CD4-positive, alpha-beta T cell (primary cell): Measurements from ENCODE around the gene GOLGA1. TPM values are rescaled to one million over a fixed set of nuclear protein-coding genes. Genes with fewer than 3 reads are reported as not detected.

Source experiments
- ATAC-seq: fragments of 200-7000 bp; cut with Tn5 transposase; one replicate; pipeline ENCODE4 v1.10.0; 2022; ENCODE audit warnings: mild to moderate bottlenecking; ENCODE audit not compliant: poor library complexity
- CTCF ChIA-PET: fragments of 350-600 bp; sonication (Branson Sonifier 250); formaldehyde crosslinking; loops from one replicate; lab custom pipeline; 2021; ENCODE audit warnings: antibody characterized with exemption, inconsistent platforms; lab: Charles Lee
- POLR2A ChIA-PET: fragments of 350-600 bp; sonication (Branson Sonifier 250); formaldehyde crosslinking; loops from one replicate; lab custom pipeline; 2021; ENCODE audit warnings: antibody characterized with exemption, inconsistent platforms; lab: Charles Lee
- DNase-seq, 14 experiments: peaks; one replicate each; pipeline ENCODE4 v3.0.0-alpha.2; 2013 to 2020; ENCODE audit warnings: mixed read lengths in 2 of 14
- H3K27ac ChIP-seq, 2 donors: one replicate each; pipeline versions ENCODE4 v1.5.1 to v1.7.0; 2013; ENCODE audit warnings: low read length in 2 of 2, low read depth in 1 of 2, mild to moderate bottlenecking in 1 of 2
- H3K27me3 ChIP-seq, 2 experiments: 1 replicate in 1 of 2; 2 replicates in 1 of 2; pipeline versions ENCODE4 v1.6.1 to v1.7.0; 2013; ENCODE audit warnings: low read length in 2 of 2, control low read depth in 1 of 2, mild to moderate bottlenecking in 1 of 2, moderate library complexity in 1 of 2; ENCODE audit not compliant: insufficient read depth in 2 of 2, control insufficient read depth in 1 of 2
- H3K36me3 ChIP-seq: one replicate; pipeline ENCODE4 v1.6.1; 2013; ENCODE audit warnings: low read length, control low read depth; ENCODE audit not compliant: insufficient read depth
- H3K4me1 ChIP-seq: one replicate; pipeline ENCODE4 v1.6.1; 2013; ENCODE audit warnings: low read length, control low read depth; ENCODE audit not compliant: insufficient read depth
- H3K4me3 ChIP-seq: one replicate; pipeline ENCODE4 v1.5.1; 2013; ENCODE audit warnings: mild to moderate bottlenecking, low read length, moderate library complexity
- H3K9me3 ChIP-seq, 2 experiments: 1 replicate in 1 of 2; 2 replicates in 1 of 2; pipeline versions ENCODE4 v1.6.1 to v1.7.0; 2013; ENCODE audit warnings: low read length in 2 of 2, mild to moderate bottlenecking in 2 of 2, control low read depth in 1 of 2, moderate library complexity in 1 of 2; ENCODE audit not compliant: control insufficient read depth in 1 of 2, insufficient read depth in 1 of 2
- H3K27ac Mint-ChIP-seq: one replicate; pipeline ENCODE4 v1.8.0; 2020; ENCODE audit warnings: mixed read lengths
- H3K27me3 Mint-ChIP-seq: one replicate; pipeline ENCODE4 v1.8.0; 2021; ENCODE audit warnings: mixed read lengths
- H3K36me3 Mint-ChIP-seq: one replicate; pipeline ENCODE4 v1.8.0; 2021; ENCODE audit warnings: low read depth, mixed read lengths
- H3K4me1 Mint-ChIP-seq: one replicate; pipeline ENCODE4 v1.8.0; 2021; ENCODE audit warnings: low read depth, mixed read lengths
- H3K4me3 Mint-ChIP-seq: one replicate; pipeline ENCODE4 v1.8.0; 2020; ENCODE audit warnings: mild to moderate bottlenecking, mixed read lengths
- H3K9me3 Mint-ChIP-seq: one replicate; pipeline ENCODE4 v1.8.0; 2020; ENCODE audit warnings: mixed read lengths
- CTCF ChIP-seq: fragments of 200-600 bp; IDR thresholded peaks from one replicate; pipeline ENCODE4 v1.8.0; 2022; ENCODE audit warnings: antibody characterized with exemption, mild to moderate bottlenecking
- intact Hi-C, 2 experiments: fragments of 100-400 bp; cut with DNase I in 1 of 2; cut with micrococcal nuclease in 1 of 2; formaldehyde crosslinking; loops; one replicate each; pipeline versions ENCODE4 v1.15.1 to v1.9.0; 2023 to 2025; cut with DNase I, micrococcal nuclease
- total RNA-seq, 174 experiments: library from RNA in 2 of 174; stranded (reverse) in 2 of 174; gene quantifications; one replicate each; pipeline ENCODE4 v1.2.3 and lab custom pipeline; 2021 to 2026

The GOLGA1 gene
- total RNA-seq, 2 experiments from 2014 or later = 12.9 to 22.2 TPM

DNA sequence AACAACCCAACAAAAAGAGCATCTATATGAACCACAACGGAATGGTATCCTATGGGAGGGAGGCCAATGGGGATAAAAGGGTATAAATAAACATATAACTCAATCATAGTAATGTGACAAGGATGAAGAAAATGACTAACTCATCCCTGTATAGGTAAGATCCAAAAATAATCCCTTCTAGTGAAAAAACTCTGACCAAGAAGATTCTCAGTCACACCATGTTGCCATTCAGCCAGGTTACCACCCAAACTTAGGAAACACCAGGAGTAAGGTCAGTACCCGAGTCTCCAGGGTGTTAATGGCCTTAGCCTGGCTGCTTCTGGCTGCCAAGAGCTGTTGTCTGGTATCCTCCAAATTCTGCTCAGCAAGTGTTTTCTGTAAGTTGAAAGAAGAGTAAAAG is 32.8 kb downstream of the GOLGA1 start:
- no peak overlapping the region for H3K27ac Mint-ChIP-seq

GRCh38 chr9:124906966-124907365 is 33.9 kb downstream of the GOLGA1 start:
- Mint-ChIP-seq H3K27ac (no peak overlapping the region), H3K4me1 (no peaks in the 10 kb centered on the region), H3K36me3 (peaks cover 66% of the 10 kb centered on the region), H3K9me3 (no peaks in the 10 kb centered on the region), H3K27me3 (peaks cover 5% of the 10 kb centered on the region), H3K4me3 (no peak overlapping the region)
- DNase-seq (no peak), ATAC-seq (no peak)
- no peaks in the 10 kb centered on the region for H3K9me3 ChIP-seq
- intact Hi-C loops = no loop called here
- no peak overlapping the region for H3K4me3 ChIP-seq
- TF ChIP-seq CTCF = no peak
- H3K4me1 ChIP-seq = no peaks in the 10 kb centered on the region
- CTCF ChIA-PET = no interaction called here
- no peaks in the 10 kb centered on the region for H3K27me3 ChIP-seq
- H3K27ac ChIP-seq = no peak overlapping the region
- H3K36me3 ChIP-seq = peaks cover 37% of the 10 kb centered on the region
- POLR2A ChIA-PET = no interaction called here

More for the DNA sequence above, 32.8 kb downstream of the GOLGA1 start:
- POLR2A ChIA-PET = no interaction called here
- TF ChIP-seq CTCF = no peak
- no peaks in the 10 kb centered on the region for H3K4me1 ChIP-seq
- Mint-ChIP-seq H3K9me3 (no peaks in the 10 kb centered on the region), H3K4me1 (no peaks in the 10 kb centered on the region), H3K27me3 (peaks cover 5% of the 10 kb centered on the region), H3K36me3 (peaks cover 68% of the 10 kb centered on the region), H3K4me3 (no peak overlapping the region)
- no peaks in the 10 kb centered on the region for H3K9me3 ChIP-seq
- CTCF ChIA-PET = no interaction called here
- ATAC-seq (no peak), DNase-seq (no peak)
- H3K27ac ChIP-seq = no peak overlapping the region
- intact Hi-C loops = no loop called here
- H3K36me3 ChIP-seq = peaks cover 36% of the 10 kb centered on the region
- no peaks in the 10 kb centered on the region for H3K27me3 ChIP-seq
- H3K4me3 ChIP-seq = no peak overlapping the region

DNA sequence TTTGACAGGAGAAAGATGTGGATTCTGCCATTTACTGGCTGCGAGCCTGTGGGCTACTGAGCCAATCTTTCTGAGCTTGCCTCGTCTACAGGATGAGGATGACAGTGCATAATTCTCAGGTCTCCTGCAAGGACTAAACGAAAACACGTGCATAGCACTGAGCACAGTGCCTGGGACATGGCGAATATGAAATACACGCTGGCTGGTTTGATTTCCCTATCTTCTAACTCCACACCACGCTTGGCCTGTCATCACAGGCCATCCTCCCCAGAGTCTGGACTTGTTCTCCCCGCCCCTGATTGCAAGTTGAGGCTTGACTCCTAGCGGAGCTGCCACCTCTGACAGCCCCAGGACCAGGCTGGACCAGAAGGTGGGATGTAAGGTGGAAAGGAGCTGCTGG is 41.0 kb downstream of the GOLGA1 start:
- Mint-ChIP-seq H3K9me3 (no peaks in the 10 kb centered on the region), H3K27ac (no peak overlapping the region), H3K27me3 (peaks cover 5% of the 10 kb centered on the region), H3K4me1 (peaks cover 8% of the 10 kb centered on the region), H3K36me3 (peaks cover 81% of the 10 kb centered on the region), H3K4me3 (no peak overlapping the region)
- Histone ChIP-seq H3K27ac (no peak overlapping the region), H3K9me3 (no peaks in the 10 kb centered on the region), H3K4me1 (no peaks in the 10 kb centered on the region), H3K27me3 (no peaks in the 10 kb centered on the region), H3K36me3 (peaks cover 54% of the 10 kb centered on the region), H3K4me3 (no peak overlapping the region)
- DNase-seq = no peak
- intact Hi-C loops = no loop called here
- POLR2A ChIA-PET = no interaction called here
- ATAC-seq = no peak
- CTCF ChIA-PET = no interaction called here
- no peak for TF ChIP-seq CTCF
